Measurements from ENCODE around the gene KCNH4.
"Not testable (repeated sequence)": the region's sequence is repeated elsewhere in the genome, so short reads cannot be mapped to it uniquely, and the experiment has no call there.

Gene KCNH4

DNA sequence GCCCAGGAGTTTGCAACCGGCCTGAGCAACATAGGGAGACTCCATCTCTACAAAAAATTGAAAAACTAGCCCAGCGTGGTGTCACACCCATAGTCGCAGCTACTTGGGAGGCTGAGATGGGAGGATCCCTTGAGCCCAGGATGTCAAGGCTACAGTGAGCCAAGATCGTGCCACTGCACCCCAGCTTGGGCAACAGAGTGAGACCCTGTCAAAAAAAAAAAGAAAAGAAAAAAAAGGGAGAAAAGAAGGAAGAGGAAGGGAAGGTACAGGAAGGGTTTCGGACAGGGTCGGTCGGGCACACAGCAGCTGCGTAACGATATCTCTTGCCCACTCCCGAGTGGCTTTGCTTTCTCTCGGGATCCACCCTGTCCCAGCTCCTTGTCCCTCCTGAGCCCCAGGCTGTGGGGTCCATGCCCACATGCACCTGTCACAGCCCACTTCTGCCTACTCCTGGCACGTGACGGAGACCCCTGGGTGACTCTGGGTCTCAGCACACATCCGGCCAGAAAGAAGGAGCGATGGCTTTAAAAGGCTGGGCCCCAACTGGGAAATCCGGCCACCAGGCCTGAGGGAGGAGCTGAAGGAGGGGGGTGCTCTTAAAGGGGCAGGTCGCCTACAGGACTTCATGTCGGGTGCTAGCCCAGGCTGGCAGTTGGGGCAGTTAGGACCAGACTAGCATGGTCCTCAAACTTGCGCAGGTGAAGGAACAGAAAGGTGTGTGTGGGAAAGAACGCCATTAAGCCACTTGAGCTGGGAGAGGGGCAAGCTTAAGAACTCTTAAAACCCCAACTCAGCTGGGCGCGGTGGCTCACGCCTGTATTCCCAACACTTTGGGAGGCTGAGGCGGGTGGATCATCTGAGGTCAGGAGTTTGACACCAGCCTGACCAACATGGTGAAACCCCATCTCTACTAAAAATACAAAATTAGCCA is 13.3 kb upstream of the KCNH4 start, which contains the start of gene GHDC:
Gene GHDC (minus strand): TSS at position 526 of the 931 bp plus-strand sequence. CDS start 913 bp downstream, outside the sequence.
- DNase-seq = peak; percentile 46 to 79

DNA sequence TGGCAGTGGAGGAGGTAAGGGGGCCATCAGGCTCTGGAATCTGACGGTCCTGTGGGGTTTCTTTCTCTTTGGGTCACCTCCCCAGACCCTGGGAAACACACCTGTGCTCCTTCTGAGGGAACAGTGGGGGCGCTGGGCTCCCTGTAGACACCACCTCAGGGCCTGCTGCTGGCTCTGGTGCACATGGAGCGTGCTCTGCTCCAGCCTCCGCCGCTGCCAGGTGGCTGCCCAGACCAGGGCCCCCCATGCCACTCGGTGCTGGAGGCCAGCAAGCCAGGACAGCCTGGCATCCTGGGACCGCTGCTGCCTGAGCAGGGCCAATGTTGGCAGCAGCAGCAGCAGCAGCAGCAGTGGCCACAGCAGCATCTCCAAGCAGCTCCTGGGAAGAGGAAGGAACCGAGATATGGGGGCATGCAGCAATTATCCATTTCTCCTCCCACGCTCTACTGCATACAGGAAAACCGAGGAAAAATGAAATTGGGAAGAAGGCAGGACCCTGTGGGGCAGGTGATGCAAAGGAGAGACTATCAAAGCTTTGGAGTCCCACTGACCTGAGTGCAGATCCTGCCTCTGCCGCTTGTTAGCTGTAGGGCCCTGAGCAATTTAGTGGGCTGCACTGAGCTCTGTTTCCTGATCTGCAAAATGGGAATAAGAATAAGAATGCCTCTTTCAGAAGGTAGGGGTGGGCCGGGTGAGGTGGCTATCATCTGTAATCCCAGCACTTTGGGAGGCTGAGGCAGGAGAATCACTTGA is 12.4 kb upstream of the KCNH4 start:
- no peak for DNase-seq

DNA sequence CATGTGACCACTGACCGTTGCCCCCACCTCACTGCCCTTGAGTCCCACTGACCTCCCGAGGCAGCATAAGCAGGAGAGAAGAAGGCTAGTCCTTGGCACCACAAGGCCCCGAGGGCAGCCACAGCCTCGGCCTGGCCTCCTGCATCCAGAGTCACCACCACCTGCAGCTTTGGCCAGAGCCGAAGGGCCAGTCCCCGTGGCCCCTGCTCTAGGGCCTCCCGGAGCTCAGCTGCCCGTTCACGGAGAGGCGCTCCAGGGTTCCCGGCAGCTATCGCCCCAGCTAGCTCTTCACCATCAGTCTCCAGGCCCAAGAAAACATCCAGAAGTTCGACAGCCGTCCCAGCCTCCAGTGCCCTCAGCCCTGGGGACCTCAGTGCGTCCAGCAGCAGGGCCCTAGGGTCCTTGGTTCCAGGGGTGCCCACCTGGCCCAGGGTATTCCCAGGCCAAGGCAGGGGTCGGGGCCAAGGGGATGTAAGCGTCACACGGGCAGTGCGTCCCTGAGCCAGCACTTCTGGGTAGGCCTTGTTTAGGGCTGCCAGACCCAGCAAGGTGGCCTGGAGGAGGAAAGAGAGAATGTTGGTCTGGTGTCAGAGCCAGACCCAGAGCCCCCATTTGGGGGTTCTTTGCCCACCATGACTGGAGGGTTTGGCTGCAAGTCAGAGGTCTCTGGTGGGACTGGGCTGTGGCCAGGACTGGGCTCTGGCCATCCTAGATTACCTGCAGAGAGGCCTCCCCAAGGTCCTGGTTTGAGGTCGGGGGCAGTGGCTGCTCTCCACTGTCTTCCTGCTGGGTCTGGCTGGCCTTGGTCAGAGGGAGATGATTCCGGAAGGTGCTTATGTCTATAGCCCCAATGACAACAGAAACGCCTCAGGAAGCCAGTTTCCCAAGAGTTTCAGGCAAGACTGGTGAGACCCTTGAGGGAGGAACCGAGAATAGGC is 11.5 kb upstream of the KCNH4 start:
- DNase-seq = no peak

DNA sequence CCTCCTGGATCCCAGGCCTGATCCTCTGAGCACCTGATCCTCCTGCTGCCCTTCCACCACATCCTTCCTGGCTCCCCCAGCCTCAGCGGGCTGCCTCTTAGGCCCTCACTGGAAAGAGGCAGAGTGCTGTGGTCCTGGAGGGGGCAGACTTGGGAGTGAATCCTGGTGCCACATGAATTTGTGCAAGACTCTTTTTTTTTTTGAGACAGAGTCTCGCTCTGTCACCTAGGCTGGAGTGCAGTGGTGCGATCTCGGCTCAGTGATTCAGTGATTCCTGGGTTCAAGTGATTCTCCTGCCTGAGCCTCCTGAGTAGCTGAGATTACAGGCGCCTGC is 10.3 kb upstream of the KCNH4 start:
- DNase-seq = no peak

DNA sequence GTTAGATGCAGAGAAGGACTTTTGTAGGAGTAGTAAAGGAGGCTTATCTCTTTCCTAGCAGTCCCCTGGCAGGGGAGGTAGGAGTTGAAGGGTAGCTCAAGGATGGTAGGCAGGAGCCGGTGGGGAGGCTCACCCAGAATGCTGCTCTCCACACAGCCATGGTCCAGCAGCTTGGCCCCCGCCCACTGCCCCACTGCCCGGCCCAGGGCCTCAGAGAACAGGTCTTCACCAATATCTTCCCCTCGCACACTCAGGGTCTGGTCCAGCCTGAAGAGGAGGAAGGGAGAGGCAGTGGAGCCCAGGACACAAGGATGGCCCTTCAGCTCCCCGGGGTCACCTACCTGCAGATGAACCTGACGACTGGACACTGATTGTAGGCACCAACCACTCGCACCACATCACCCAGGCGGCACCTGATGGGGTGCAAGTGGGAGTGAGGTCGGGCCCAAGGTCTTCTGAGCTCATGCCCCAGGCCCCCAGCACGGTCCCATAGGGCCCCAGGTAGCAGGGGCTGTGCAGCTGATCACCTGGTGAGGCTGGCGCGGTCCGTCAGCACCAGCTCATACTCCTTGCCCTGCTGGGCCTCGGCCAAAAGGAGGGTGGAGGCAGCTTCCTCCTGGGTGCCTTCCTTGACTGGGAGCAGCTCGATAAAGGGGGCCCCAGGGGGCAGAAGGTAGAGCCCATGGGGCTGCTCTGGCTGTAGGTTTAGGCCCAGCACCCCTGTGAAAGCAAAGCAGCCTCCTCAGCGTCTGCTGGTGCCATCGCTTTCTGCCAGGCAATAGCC is 9.7 kb upstream of the KCNH4 start:
- DNase-seq = no peak

DNA sequence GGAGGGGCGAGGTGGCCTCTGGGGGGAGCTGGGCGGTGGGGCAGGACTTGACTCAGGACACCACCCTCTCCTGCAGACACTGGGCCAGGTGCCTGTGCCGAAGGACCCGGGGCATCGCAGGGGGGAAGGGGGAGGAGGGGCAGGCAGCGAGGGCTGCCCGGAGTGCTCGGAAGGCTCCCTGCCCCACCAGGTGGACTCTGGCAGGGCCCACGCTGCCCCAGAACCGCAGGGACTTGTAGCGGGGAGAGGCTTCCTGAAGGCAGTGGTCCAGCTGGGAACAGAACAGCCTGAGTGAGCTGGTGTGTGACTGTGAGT is 8.7 kb upstream of the KCNH4 start:
- DNase-seq = no peak

DNA sequence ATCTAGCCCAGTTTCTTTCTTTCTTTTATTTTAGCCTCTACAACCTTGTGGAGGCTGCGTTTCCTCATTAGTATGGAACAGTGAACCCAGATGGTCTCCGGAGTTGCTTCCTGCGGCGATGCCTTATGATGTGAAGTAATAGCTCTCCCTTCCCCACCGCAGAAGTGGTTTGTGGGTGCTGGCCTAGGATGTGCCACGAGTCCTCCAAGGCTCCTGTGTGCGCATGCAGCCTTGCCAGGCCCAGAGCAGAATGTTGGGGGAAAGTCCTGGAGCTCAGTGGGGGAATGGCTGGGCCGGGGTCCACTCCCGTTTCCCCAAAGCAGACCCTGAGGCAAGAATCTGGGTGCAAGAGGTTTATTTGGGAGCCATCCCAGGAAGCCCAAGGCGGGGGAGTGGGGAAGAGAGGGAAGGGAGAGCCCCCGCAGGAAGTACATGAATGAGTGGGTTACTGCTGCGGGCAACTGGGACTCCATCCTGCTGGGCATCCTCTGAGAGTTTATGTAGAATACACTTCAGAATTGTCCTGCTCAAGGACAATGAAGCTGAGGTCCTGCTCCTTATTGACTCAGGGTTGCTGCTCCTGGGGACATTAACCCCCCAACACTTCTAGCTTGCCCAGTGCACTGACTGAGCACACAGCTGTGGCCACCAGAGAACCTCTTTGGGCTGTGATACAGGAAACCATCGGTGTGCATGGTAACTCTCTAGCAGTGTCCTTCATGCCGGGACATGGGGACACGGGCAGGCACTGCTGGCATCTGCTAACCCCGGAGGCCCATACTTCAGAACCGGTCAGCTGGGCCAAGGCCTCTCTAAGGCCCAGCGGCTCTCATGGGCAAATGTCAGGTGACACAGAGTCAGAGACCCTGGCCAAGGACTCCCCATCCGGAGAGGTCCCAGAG is 8.1 kb upstream of the KCNH4 start:
- DNase-seq = no peak

DNA sequence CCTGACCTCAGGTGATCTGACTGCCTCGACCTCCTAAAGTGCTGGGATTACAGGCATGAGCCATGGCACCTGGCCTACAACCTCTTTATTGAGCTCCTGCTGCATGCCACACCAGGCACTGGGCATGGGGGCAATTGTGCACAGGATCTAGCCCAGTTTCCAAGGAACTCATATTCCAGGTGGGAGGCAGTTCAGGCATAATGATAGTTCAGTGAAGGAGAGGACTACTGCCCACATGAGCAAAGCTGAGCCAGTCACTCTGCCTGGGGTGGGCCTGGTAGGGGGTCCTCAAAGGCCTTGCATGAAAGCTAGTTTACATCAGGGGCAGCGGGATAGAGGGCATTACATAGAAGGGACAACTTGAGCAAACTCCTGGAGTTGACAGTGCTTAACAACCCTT is 6.9 kb upstream of the KCNH4 start:
- no peak for DNase-seq

DNA sequence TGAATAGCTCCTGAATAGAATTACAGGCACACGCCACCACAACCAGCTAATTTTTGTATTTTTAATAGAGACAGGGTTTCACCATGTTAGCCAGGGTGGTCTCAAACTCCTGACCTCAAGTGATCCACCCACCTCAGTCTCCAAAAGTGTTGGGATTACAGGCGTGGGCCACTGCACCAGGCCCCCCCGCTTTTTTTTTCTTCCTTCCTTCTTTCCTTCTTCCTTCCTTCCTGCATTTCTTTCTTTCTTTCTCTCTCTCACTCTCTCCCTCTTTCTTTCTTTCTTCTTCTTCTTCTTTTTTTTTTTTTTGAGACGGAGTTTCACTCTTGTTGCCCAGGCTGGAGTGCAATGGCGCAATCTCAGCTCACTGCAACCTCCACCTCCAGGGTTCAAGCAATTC is 5.2 kb upstream of the KCNH4 start:
- DNase-seq = not testable (repeated sequence)

DNA sequence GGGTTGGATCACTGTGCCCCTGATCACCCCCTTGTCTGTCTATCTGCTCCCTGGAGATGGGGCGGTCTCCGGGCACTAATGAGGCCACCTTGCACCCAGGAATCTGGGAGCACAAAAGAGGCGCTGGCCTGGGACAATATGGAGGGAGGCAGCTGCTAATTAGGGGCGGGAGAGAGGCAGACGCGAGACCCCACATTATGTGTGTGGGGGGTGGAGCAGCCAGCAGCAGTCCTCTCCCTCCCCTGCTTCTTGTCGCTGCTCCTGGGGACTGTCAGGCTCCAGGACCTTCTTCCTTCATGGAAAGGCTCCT is 4.6 kb upstream of the KCNH4 start:
- no peak for DNase-seq

DNA sequence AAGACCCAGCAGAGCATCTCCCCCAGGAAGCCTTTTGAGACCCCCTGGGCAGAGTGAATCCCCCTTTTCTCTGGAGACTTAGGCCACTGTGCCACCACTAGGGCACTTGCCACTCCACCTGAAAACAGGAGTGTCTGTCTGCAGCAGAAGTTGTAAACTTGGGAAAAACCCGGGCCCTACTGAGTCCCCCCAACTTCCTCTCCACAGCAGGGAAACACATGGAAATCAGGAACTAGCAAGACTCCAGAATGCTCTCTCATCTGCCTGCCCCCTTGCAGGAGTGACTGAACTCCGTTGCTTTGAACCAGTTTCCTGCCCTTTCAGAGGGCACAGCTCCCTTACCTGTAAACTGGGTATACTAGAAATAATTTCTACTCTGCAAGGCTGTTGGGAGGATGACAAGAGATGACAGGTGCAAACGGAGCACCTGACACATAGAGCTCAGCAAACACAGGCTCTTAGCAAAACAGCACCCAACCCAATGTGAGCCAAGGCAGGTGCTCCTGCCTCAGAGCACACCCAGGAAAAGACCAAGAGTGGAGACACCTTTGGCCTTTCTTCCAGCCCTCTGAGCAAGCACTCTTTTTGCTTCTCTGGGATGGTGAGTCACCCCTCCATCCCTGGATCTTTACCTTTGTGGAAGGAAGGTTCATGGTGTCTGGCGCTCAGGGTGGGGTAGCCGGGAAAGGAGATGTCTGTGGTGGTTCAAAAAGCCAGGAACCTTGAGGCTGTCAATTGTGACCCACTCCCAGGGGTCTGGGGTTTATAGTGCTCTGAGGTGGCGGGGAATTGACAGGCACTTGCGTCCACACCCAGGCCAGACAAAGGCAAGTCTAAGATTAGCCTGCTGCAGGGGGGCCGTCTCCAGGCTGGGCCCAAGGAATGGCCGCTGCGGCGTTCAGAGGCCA is 4.0 kb upstream of the KCNH4 start, which contains the start of gene HCRT:
Gene HCRT (minus strand): TSS at position 740 of the 908 bp plus-strand sequence. CDS start 87 bp downstream, at position 653.
- no peak for DNase-seq

DNA sequence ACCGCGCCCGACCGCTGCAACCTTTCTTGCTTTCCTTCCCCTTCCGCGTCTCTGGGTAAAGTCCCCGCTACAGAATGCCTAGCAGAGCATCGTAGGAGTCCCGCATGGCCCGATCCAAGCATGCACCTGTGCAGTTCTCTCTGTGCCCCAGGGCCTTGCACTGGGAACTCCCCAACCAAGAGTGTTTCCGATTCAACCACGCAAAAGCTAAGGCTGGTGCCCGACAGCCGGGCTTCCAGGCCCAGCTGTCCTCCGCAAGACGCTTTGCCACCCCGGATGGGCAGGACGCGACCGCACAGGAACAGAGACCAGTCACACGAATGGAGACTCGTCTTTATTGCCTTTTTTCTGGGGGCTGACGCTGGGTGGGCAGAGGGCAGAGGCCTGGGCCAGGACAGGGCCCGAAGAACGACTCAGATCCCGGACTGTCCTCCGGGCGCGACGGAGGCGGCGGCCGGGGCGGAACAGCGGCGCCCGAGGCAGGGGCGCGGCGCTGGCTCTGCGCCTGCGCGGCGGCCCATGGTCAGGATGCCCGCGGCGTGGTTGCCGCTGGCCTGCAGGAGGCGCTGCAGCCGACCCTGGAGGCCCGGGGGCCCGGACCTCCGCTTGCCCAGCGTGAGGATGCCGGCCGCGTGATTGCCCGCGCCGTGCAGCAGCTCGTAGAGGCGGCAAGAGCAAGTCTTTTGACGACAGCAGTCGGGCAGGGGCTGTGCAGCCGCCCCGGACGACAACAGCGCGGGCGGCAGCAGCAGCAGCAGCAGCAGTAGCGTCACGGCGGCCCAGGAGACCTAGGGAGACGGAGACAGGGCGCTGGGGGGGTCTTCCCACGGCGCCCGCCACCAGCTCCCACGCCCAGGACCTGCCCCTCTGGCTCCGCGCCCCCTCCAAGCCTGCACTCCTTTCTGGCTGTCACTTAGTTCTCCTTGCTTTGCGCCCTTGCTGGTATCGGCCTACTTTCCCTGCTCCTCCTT is 3.1 kb upstream of the KCNH4 start:
- no peak for DNase-seq

DNA sequence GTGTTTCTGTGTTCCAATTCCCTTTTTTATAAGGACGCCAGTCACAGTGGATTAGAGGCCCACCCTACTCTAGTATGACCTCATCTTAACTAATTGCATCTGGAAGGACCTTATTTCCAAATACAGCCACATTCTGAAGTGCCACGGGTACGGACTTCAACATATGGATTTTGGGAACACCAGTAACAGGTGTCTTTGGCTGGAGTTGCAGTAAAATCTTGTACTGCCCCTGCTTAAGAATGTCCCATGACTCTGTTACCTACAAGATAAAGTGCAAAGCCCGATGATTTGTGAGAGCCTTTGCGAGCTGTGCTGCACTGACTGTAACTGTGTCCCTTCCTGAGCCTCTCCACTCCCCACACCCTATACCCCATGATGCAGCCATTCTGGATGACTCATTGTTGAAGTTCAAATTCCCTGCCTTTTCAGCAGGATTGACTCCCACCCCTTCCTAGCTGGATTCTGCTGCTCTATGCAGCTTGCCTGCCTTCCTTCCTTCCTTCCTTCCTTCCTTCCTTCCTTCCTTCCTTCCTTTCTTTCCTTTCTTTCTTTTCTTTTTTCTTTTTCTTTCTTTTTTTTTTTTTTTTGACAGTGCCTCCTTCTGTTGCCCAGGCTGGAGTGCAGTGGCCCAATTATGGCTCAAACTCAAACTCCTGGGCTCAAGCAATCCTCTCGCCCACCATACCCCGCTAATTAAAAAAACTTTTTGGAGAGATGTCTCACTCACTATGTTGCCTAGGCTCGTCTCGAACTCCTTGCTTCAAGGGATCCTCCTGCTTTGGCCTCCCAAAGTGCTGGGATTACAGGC is 2.2 kb upstream of the KCNH4 start:
- DNase-seq = no peak

DNA sequence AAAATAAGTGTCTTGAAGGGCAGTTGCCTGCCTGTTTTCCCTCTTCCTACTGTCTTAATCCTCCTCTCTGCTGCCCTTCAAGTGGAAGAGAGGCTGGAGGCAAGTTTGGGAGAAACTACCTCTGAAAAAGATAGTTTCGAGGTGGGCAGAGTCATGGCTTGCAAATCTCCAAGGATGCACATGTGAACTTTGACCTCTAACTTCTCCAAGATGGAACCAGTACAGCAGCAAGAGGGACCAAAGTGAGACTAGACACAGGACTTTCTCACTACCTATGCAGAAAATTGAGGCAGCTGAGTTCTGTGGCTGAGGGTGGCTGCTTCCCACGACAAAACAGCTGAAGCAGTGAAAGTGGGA is 887 bp upstream of the KCNH4 start:
- DNase-seq = no peak

DNA sequence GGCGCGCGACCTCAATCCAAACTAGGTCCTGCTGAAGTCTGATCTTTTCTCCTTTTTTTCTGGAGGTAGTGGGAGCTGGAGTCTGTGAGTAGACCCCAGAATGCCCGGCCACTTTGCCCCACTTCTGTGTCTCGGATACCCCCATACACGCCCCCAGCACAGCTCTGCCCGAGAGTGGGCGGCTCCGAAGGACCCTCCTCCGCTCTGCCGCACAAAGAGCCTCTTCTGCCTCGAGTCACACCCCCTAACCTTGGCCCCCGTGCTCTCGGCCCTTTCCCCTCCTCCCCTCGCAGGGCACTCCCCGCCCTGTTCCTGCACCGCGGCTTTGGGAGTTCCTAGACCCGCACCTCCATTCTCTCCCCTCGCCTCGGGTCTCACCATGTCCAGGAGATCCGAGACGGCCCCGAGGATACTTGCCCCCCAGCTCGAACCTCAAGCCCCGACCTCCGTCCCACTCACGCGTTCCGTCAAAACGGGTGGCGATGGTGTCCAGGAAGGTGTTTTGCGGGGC is 476 bp downstream of the KCNH4 start:
- DNase-seq = no peak

DNA sequence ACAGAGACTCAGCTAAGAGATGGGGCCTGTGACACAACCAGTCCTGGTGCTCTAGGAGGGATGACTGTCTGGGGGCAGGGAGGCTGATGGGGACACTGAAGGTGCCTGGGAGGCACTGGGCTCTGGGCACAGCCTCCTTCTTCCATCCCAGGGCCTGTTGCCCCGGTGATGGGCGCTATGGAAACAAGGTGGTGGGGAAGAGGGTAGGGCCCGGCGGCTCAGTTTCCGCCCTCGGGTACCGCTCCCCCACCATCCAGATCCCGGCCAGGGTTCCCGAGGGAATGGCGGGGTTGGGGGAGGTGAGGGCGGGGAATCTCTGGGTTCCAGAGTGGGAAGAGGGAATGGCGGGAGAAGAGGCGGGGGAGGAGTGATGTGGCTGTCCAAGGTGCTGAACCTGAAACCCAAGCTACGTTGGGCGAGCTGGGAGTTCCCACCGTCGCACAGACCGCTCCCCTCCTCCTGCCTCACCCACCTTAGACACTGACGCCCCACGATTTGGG is 981 bp downstream of the KCNH4 start:
- DNase-seq = no peak

DNA sequence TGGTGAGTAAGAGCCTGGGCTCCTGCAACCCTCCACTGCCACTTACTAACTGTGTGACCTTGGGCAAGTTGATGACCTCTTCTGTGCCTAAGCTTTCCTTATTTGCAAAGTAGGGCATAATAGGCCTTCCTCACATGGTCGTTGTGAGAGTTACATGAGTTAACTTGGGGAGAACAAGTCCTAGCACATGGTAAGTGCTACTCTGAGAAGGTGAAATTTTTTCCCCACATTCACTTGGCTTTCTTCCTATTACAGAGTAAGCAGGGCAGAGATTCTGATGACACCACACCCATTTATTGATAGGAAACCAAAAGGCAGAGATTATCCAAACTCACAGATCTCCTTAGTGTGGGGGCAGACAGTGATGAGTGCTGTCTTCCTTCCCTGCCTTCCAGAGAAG is 1.6 kb downstream of the KCNH4 start:
- DNase-seq = no peak

DNA sequence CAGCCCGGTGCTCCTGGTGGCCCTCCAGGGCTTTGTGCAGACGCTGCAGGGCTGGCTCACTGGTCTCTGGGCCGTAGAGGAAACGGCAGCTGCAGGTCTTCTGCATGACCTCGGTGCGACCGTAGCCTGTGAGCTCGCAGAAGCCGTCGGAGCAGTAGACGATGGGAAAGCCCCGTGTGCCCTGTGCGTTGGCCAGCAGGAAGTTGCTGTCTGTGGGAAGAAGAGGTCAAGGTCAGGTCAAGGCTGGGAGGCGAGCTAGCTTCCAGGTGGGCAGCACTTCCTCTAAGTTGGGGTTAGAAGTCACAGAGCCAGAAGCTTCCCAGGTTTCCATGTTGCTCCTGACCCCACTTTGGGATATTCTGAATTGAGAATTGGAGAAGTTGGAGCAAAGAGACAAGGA is 2.1 kb downstream of the KCNH4 start:
- no peak for DNase-seq
